ENCODE measurements around the gene PIGT. TPM values are rescaled to one million over a fixed set of nuclear protein-coding genes. Genes with fewer than 3 reads are reported as not detected.

The PIGT gene
- total RNA-seq, 4 donors from 2014 or later, result 28.7 to 89.2 (median 62.6) TPM

DNA sequence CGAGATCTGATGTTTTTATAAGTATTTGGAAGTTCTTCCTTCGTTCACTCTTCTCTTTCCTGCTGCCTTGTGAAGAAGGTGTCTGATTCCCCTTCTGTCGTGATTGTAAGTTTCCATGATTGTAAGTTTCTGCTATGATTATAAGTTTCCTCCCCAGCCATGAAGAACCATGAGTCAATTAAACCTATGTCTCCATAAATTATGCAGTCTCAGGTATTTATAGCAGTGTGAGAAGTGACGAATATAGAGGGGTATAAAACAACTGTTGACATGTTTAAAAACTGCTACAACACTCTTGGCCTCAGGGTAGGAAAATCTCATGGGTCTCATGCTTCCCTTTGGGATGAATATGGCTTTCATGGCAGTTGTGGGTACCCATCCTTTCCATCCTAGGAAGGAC, 47.8 kb downstream of the PIGT start:
- intact Hi-C loops (cut with DNase I; ENCODE audit: low total_unique reads), result no loop called here
- Histone ChIP-seq H3K27me3 (no peaks in the 10 kb centered on the region), H3K9me3 (no peaks in the 10 kb centered on the region), H3K4me1 (no peaks in the 10 kb centered on the region), H3K4me3 (no peak overlapping the region), H3K27ac (no peak overlapping the region), H3K36me3 (no peaks in the 10 kb centered on the region)
- no peak for DNase-seq
- TF ChIP-seq, protein P1, sequence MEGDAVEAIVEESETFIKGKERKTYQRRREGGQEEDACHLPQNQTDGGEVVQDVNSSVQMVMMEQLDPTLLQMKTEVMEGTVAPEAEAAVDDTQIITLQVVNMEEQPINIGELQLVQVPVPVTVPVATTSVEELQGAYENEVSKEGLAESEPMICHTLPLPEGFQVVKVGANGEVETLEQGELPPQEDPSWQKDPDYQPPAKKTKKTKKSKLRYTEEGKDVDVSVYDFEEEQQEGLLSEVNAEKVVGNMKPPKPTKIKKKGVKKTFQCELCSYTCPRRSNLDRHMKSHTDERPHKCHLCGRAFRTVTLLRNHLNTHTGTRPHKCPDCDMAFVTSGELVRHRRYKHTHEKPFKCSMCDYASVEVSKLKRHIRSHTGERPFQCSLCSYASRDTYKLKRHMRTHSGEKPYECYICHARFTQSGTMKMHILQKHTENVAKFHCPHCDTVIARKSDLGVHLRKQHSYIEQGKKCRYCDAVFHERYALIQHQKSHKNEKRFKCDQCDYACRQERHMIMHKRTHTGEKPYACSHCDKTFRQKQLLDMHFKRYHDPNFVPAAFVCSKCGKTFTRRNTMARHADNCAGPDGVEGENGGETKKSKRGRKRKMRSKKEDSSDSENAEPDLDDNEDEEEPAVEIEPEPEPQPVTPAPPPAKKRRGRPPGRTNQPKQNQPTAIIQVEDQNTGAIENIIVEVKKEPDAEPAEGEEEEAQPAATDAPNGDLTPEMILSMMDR (IDR thresholded peaks at IDR 0.05), result no peak
- TF ChIP-seq POLR2A (IDR thresholded peaks at IDR 0.05), result no peak

DNA sequence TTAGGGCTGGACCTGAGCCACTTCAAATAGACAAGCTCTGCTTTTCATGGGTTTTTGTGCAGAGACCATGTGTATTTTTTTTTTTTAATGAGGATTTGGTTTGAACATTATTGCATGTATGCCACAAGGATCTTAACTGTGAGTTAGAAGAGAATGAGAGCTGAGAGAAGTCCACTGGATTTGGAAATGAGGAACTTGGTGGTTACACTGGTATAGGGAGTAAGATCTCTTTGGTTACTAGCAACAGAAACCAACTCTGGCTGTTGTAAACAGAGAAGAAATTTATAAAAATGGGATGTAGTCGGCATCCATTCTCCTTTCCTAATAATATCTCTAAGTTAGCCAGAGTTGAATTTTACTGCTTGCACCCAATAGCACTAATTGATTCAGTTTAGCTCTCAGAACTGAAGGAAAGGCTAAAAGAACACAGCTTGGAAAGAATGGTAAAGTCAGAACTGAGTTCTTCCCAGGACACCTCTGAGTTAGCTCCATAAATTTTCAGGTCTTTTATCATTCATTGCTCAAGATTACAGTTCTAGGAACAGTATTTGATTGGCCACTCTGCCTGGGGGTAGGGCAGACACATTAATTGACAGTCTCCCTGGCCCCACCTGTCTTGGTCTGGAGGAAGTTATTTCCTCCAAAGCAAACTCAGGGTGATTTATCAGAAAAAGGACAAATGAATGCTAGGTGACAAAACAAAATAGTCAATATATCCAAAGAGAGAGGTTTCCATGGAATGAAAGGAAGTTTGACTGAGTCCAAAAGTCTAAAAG, 49.7 kb downstream of the PIGT start:
- Histone ChIP-seq H3K4me3 (no peak overlapping the region), H3K36me3 (no peaks in the 10 kb centered on the region), H3K4me1 (peaks cover 0 to 8% of the 10 kb centered on the region in 2 donors), H3K27me3 (peaks cover 0 to 7% of the 10 kb centered on the region in 2 donors), H3K9me3 (no peaks in the 10 kb centered on the region), H3K27ac (no peak overlapping the region)
- intact Hi-C loops (cut with DNase I; ENCODE audit: low total_unique reads), result no loop called here
- no peak for TF ChIP-seq POLR2A (IDR thresholded peaks at IDR 0.05)
- TF ChIP-seq, protein P1 (IDR thresholded peaks at IDR 0.05), result no peak
- DNase-seq, result no peak

DNA sequence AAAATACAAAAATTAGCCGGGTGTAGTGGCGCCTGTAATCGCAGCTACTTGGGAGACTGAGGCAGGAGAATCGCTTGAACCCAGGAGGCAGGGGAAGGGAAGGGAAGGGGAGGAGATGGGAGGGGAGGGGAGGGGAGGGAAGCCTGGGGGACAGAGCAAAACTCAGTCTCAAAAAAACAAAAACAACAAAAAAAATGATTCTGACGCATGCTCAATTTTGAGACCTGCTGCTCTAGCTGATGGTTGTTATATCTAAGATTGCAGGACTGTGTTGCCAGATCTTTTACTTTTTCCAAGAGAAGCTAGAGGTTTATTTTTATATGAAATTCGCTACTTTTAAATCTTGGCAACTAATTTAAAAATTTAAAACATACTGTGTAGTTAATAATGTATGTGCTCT, 51.2 kb downstream of the PIGT start:
- H3K27ac ChIP-seq, result no peak overlapping the region
- no peak for DNase-seq
- H3K9me3 ChIP-seq, result no peaks in the 10 kb centered on the region
- intact Hi-C loops (cut with DNase I; ENCODE audit: low total_unique reads), result no loop called here
- no peak overlapping the region for H3K4me3 ChIP-seq
- H3K36me3 ChIP-seq, result no peaks in the 10 kb centered on the region
- H3K27me3 ChIP-seq, result peaks cover 0 to 7% of the 10 kb centered on the region in 2 donors
- TF ChIP-seq, protein P1 (IDR thresholded peaks at IDR 0.05), result no peak
- TF ChIP-seq POLR2A (IDR thresholded peaks at IDR 0.05), result no peak
- peaks cover 0 to 8% of the 10 kb centered on the region in 2 donors for H3K4me1 ChIP-seq

DNA sequence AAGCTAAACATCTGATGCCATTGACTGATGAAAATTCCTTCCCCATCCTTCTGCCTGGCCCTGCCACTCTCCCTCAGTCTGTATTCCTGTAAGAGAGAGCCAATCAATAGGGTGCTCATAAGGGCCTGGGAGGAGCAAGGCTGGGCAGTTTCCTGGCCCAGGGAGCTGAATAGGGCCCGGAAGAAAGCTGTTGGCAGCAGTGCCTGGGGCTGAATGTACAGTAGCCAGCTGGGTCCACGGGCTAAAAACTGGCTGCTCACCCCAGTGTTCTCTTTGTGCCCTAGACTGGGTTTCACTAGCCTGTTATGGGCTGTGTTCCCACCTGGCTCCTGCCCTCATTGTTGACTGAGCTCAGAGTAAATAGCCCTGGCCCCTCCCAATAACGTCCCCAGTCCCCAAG, 51.9 kb downstream of the PIGT start:
- H3K4me1 ChIP-seq, result peaks cover 0 to 8% of the 10 kb centered on the region in 2 donors
- H3K27ac ChIP-seq, result no peak overlapping the region
- no peak overlapping the region for H3K4me3 ChIP-seq
- no peaks in the 10 kb centered on the region for H3K9me3 ChIP-seq
- no peak for DNase-seq
- no peaks in the 10 kb centered on the region for H3K36me3 ChIP-seq
- peaks cover 0 to 7% of the 10 kb centered on the region in 2 donors for H3K27me3 ChIP-seq
- intact Hi-C loops (cut with DNase I; ENCODE audit: low total_unique reads), result no loop called here
- no peak for TF ChIP-seq POLR2A (IDR thresholded peaks at IDR 0.05)
- TF ChIP-seq, protein P1 (IDR thresholded peaks at IDR 0.05), result no peak

Measured in uterus (tissue), 4 donors.